Measurements from ENCODE around the gene SUSD1. TPM values are rescaled to one million over a fixed set of nuclear protein-coding genes. Genes with fewer than 3 reads are reported as not detected.

Gene SUSD1
- total RNA-seq, 1 experiment from 2014 or later, result 15.0 TPM

DNA sequence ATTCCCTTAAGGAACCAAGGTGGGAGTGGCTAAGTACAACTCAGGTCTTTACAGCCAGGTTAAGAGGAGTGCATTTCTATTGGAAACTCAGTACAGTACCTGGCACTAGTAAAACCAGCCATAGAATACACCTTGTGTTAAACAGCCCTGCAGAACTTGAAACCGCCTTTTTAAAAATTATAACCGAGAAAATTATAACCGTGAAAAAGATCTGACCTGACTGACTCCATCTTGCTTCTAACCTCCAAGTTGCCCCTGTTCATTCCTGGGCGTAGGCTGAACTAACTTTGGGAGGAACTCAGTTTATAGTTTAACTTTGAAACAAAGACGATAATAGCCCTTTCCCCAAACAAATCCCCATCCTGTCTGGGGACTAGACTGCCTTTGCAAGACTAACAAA lies 132.3 kb downstream of the SUSD1 start:
- DNase-seq (ENCODE audit: low spot score), result no peak

DNA sequence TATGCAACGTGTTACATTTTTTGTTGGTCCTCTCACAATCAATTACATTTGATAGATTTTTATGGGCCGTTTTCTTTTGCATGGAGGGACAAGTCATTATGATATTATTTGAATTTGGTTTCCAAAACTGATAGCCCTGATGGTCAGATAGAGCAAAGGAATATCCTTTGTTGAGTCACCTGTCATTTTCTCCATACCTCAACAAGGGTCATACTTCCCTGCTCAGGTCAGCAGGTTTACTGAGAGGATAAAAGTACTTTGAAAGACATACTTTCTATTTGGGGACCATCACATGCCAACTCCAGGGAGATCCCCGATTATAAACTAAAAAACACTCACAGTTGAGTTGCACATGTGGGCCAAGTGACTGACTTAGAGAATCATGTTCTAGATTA lies 132.9 kb downstream of the SUSD1 start:
- no peak for DNase-seq (ENCODE audit: low spot score)

DNA sequence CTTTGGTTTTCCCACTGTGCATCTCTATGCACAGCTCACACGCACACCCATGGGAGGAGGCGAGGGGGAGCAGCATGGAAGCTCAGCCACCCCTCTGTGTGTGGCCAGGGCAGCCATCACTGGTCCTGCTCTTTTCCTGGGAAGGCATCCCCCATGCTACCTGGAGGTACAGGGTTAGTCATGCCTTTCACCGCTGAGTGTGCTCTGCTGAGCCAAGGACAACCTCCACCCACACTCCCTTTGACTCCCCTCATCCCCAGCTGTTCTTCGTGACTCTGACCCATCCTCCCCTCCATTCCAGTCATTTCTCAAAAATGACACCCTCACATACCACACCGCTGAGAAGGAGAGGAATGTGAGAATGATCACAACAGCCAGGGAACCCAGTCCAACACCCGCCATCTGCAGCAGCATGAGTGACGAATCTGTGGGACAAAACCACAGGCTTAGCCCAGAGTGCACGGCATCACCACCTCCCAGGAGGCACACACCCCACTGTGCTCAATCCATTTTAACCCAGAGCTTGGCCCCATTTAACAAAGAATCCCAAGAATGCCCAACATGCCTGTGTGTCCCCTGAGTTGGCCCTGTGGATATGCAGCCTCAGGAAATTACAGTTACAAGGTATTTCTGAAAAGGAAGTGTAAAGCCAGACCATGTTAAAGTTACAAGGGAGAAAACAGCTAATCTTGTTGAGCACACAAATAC lies 133.4 kb downstream of the SUSD1 start:
- no peak for DNase-seq (ENCODE audit: low spot score)

DNA sequence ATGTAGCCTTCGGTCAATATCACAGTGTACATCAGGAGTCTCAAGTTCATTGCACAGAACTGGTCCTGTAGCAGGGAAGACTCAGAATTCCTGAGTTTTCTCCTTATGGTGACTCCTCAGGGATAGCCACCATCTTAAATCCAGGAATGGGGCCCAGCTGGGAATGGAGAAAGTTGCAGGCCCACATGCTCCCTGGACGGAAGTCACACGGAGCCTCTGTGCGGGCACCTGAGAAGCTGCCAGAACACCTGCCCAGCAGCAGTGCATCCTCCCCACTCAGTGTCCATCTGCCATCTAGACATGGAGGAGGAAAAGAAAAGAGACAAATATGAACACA lies 133.9 kb downstream of the SUSD1 start:
- DNase-seq (ENCODE audit: low spot score), result no peak

DNA sequence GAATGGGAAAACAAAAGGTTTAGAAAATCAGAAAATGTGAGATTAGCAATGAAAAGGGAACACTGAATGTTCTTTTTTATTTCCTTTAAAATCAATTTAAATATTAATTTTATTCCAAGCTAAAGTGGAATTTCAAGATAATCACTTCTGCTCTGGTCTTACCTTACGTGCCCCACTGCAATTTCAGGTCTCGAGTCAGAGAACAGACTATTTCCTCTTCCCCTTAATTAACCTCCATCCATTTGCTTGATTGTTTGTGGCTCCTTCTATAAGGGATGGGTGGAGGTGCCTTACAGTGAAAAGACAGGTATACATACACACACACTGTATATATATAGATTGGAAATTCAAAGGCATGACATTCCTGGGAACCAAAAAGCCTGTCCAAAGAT lies 137.1 kb downstream of the SUSD1 start:
- DNase-seq (ENCODE audit: low spot score), result no peak

DNA sequence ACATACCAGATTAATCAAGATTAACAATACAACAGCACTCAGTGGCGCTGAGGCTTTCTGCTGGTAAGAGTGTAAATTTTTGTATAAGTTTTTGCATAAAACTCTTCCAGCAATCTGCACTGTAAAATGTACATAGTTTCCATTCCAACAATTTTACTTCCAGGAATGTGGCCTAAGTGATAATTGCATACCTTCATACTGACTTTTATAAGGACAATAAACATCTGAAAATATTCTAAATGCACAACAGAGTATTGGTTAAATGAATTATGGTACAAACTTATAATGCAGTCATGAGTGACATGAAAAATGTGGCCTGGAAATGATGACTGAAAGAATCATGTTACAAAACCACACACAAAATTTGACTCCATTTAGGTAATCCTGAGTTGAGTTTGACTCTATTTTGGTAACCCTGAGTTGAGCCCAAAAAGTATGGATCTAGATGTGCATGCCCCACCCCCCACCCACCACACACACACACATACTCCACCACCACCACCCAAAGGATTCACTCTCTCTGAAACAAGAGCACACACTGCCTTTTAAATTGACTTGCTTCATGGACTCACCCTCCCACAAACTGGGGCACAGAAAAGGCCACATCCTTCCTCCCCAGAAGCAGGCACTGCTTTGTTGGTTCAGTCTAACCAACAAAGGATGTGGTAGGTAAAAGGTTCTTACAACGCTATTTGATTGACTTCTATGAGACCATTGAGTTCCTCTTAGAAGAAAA lies 137.6 kb downstream of the SUSD1 start:
- DNase-seq (ENCODE audit: low spot score), result no peak

DNA sequence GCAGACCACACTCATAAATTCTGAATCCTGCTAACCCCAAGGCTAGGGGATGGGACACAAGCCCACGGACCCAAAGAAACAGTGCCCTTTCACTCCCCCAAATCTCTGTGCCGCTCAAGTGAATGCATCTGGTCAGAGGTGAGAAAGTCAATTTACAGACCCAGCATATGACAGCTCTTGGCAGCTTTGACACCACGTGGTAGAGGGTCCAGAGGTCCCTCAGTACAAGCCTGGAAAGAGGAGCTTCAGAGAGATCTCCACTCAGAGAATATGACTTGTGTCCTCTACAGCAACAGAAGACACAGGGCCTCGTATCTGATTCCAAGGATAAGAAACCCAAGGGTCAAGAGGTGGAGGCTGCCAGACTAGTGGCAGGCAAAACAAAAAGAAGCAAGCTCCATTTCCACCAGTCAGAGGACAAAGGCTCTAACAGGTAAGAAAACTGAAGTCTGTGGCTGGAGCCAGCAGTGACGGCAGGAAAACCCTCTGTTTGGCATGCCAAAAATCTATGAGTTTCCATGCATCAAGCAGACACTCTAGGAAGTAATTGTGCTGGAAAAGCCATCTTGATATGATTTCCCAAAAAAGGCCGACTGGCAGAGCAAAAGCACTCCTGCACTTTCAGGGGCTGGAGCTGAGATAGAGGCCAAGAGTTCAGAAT lies 139.8 kb downstream of the SUSD1 start:
- DNase-seq (ENCODE audit: low spot score), result no peak

DNA sequence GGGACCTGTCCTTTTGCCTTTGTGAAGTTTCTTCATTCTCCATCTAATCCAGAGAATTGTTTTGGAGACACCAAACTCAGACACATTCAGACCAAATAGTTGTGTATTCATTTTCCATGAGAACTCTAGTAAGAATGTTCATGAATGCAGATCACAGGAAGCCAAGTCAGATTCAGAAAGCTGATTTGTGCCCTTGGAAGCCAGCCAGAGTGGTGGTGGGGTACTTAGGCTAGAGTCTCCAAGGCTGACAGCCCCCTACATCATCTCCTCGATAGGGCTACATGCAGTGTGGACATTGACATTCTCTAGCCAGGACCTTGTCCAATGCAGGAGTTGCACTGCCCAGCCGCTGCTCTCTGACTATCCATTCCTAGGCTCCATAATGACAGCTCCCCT lies 140.9 kb downstream of the SUSD1 start:
- DNase-seq (ENCODE audit: low spot score), result no peak

DNA sequence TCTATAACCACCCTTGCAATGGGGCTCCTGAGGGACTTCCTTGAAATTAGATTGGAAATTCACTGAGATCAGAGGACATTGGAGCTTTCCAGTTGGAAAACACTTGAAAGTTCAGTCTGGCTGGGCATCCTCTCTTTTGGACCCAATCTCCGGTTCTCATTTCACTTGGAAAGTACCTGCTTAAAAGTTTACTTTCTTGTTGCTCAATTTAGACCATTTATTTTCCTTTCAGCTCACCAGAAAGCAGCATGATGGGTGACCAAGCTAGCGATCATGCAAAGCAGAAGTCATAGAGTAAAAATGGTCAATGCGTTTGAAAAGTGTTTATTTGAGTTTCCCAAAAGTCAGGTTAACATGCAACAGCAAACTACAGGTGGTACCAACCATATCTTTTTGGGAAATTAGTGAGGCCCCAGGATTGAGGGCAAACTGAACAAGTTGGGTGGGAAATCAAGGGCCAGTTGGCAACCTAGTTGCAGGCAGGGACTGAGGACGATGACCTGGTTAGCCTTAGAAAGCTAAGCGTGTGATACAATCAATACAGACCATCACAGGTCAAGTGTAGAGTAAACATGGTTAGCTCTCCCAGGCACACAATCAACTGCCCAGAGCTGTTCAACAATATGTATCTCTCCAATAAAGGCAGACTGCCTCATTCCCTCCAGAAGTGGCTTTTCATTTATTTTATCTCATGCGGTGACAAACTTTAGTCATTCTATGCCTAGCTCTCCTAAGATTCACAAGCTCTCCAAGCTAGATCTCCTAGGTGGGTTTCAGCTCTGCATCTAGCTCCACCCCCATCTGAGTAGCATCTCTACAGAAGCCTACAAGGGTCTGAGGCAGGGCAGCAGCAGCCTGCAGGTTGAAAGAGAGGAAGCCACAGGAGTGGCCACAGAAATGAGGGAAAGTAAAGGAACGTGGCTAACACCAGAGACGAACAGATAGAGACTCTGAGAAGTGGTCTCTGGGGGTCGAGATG lies 141.6 kb downstream of the SUSD1 start:
- DNase-seq (ENCODE audit: low spot score), result no peak

DNA sequence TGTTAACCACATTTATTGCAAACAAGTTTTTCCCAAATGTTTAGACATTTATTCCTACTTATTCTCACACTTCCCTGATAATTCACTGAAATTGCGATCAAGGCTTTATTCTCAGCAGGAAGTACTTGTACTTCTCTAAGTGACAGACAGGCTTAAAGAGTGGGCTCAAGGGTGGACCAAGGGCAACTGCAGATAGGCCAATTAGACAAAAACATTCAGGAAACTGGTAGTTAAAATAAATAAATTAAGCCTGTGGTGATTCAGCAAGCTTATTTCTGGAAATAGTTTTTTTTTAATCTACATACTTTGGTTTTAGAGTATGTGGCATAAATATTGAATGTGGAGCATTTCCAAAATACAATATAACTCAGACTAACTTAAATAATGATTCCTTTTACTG lies 142.4 kb downstream of the SUSD1 start:
- DNase-seq (ENCODE audit: low spot score), result no peak

DNA sequence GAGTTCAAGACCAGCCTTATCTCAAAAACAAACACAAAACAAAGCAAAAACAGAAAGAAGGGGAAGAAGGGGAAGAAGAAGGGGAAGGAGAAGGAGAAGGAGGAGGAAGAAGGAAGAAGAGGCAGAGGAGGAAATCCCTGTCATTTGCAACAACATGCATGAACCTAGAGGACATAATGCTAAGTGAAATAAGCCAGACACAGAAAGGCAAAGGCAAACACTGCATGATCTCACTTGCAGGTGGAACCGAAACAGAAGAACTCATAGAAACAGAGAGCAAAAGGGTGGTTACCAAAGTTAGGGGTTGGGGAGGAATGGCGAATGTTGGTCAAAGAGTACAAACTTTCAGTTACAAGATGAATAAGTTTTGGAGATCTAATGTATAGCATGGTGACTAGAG lies 143.1 kb downstream of the SUSD1 start:
- DNase-seq (ENCODE audit: low spot score), result no peak

DNA sequence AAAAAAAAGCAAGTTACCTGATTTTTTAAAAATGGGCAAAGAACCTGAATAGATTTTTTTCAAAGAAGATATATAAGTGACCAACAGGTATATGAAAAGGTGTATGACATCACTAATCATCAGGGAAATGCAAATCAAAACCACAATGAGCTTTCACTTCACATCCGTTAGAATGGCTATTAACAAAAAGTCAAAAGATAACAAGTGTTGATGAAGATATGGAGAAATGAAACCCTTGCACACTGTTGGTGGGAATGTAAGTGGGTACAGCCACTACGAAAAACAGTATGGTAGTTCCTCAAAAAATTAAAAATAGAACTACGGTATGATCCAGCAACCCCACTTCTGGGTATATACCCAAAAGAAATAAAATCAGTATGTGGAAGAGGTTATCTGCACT lies 143.7 kb downstream of the SUSD1 start:
- DNase-seq (ENCODE audit: low spot score), result no peak

DNA sequence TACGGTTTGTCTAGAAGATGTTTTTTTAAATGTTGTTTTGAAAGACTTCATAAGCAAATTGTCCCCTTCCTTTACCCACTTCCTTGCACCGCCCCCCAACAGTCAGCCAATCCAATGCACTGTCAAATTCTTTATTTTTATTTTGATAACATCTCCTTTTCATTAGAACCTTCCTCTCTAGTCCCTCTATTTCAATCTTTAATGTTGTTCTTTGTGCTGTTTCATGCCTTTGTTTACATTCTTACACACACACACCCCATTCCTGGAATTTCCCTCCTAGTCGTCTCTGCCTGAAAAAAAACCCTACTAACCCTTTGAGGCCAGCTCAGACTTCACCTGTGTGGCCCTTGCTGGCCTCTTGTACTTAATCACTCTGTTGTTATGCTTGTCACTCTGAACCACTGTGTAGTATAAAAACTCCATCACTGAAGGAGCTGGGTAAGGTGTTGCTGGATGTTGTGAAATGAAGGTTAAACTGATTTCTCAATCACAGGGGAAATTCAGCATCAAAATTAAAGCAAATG lies 145.1 kb downstream of the SUSD1 start:
- DNase-seq (ENCODE audit: low spot score), result peak; percentile 77

DNA sequence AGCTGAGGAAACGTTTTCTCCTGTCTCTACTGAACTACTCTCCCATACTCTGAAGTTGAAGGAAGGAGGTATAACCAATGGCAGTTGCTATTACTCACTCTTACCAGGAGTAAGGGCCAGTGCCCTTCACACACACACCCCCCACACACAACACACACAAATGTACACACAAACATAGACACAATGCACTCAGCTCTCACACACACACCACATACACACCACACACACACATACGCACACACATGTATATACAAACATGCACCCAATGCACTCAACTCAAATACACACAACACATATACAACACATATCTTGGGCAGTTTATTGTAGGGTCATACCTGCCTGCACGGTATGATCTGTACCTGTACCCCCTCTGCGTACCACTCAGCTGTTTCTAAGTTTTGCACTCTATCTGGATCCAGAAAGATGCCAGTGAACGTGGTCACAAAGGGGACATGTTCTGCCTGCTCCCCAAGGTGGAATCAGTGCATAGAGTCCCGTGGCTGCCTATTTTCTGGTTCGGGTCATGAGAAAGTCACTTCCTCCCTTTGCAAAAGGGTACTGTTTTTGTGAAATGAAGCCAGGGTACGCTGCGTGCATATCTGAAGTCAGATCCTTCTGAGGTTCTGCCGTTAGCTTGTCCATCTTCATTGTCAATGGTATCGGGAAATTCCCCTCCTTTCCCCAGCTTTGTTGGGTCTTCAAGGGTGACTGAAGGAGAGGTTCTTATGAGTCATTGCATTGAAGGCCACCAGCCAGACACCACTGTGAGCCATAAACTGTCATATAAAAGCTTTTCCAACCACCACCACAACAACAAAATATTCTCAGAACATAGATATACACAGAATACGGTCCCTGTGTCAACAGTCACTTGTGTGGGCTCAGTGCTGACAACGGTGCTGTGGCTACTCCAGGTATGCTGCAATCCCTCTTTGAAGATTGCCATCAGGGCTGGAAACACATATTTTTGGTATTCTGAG lies 146.6 kb downstream of the SUSD1 start:
- DNase-seq (ENCODE audit: low spot score), result no peak

DNA sequence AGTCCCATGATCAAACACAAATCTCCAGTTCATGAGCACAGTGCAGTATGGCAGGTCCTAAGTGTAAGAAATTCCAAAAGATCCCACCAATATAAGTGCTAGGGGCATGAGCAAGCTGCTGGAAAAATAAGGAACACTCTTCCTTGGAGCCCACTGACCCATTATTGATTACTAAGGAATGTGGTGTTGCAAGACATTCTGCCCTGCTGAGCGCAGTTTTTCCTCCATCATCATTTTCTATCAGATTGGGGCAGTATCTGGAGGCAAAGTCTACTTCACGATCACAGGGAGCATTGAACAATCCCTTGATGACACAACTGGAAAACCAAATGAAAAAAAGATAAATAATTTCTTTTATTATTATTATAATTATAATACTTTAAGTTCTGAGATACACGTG lies 149.2 kb downstream of the SUSD1 start:
- no peak for DNase-seq (ENCODE audit: low spot score)

DNA sequence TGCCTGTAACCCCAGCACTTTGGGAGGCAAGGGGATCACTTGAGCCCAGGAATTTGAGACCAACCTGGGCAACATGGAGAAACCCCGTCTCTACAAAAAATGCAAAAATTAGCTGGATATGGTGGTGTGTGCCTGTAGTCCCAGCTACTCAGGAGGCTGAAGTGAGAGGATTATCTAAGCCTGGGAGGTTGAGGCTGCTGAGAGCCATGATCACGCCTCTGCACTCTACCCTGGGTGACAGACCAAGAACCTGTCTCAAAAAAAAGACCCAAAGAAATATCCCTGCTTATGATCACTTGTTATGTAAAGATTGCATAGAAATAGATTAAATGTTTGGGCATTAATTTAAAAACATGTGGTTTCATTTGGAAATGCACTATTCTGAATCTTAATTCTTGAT lies 153.4 kb downstream of the SUSD1 start:
- DNase-seq (ENCODE audit: low spot score), result no peak

DNA sequence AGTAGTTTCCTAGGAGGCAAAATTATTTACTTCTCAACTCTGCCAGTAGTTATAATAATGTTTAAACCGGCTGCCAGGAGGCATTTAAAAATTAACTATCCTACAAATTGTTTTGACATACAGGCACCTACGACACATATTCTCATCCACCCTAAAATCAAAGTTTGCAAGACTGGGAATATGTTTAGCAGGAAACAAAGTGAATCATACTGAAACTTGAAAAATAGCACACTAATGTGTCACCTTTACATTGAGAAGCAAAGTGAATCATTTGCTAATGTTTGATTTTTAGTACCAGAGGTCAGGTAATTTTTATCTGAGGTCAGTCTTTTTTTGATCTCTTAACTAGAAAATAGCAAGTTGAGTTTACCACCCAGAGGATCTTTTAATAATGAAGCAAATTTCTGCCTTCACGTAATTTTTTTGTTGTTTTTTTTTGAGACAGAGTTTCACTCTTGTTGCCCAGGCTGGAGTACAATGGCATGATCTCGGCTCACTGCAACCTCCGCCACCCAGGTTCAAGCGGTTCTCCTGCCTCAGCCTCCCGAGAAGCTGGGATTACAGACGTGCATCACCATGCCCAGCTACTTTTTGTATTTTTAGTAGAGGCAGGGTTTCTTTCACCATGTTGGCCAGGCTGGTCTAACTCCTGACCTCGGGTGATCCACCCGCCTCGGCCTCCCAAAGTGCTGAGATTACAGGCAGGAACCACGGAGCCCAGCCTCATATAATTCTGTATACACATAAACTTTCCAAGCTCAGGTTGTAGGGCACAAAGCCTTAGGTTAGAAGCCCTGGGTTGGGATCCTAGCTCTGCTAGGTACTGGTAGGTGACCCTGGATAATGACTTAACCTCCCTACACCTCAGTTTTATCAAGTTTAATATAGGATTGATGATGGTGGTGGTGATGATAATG lies 154.2 kb downstream of the SUSD1 start:
- peak; percentile 78 for DNase-seq (ENCODE audit: low spot score)

DNA sequence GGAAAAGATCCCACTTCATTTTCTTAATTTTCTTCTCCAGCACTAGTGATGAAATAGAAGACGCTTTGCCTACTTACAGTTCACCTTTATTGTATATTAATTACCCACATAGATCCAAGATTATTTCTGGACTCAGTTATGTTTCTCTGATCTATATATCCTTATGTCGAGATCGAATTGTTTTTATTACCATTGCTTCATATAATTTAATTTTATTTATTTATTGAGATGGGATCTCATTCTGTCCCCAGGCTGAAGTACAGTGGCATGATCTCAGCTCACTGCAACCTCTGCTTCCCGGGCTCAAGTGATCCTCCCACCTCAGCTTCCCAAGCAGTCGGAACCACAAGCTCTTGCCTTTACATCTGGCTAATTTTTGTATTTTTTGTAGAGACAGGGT lies 157.2 kb downstream of the SUSD1 start:
- DNase-seq (ENCODE audit: low spot score), result no peak

DNA sequence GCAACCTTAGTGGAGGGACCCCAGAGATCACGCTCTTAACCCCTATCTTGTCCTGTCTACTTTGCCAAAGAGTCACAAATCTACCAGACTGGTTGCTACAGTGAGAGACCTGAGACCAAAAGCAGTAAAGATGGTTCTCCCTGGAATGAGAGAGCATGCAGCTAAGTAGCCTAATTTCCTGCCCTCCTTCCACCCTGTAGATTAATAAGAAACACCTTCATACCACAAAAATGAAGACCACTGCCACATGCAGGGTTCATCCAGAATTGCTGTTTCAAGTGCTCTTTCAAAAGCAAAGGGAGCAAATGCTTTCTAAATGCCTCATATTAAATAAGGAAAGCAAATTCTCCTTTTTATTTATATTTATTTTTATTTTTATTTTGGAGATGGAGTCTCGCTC lies 159.4 kb downstream of the SUSD1 start:
- DNase-seq (ENCODE audit: low spot score), result no peak

Measured in HT-29 (cell line).